ENCODE measurements around the gene SEC22A. TPM values are rescaled to one million over a fixed set of nuclear protein-coding genes. Genes with fewer than 3 reads are reported as not detected.

The SEC22A gene, protein sequence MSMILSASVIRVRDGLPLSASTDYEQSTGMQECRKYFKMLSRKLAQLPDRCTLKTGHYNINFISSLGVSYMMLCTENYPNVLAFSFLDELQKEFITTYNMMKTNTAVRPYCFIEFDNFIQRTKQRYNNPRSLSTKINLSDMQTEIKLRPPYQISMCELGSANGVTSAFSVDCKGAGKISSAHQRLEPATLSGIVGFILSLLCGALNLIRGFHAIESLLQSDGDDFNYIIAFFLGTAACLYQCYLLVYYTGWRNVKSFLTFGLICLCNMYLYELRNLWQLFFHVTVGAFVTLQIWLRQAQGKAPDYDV
- 20.5 TPM for total RNA-seq (ENCODE audit: insufficient read depth, low replicate concordance)

DNA sequence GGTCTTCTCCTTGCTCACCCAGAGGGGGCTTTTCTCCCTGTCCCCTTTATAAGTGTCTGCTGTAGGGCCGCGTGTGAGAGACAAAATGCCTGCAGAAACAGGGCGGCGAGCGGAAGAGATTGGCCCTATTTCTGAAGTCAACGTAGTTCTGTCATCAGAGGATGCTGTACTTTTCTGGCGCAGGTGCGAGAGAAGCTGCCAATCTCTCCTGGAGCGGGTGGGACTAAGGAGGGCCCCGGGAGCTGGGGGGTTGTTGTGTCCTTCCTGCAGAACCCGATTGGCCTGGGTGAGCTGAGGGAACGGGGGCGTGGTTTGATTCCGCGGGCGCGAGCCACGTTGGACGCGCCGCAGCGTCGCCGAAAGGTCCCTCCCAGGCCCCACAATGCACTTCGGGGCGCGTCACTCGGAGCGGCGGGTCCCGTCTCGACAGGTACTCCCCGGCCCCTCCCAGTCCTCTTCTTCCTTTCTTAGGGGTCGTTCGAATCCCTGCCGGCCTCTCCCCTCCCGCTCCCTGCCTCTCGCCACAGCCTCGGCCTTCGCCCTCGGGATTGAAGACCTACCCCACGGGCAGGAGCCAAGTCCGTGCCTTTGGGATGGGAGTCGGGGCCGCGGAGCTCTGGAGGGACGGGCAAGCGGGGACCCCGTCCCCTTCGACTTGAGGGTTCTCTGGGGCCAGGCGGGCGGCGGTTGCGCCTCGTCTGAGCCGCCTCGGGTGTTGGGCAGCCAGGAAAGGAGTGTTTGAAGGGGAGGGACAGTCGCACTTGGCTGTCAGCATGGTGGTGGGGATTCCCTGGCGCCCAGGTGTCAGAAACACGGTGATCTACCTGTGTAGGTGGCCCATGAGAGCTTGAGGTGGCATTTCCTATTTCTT, at the start of gene SEC22A:
Gene SEC22A (plus strand): TSS at position 387 of the 871 bp plus-strand sequence. CDS start 7,275 bp downstream, outside the sequence.
- DNase-seq (ENCODE audit: low spot score): peak; percentile 97

DNA sequence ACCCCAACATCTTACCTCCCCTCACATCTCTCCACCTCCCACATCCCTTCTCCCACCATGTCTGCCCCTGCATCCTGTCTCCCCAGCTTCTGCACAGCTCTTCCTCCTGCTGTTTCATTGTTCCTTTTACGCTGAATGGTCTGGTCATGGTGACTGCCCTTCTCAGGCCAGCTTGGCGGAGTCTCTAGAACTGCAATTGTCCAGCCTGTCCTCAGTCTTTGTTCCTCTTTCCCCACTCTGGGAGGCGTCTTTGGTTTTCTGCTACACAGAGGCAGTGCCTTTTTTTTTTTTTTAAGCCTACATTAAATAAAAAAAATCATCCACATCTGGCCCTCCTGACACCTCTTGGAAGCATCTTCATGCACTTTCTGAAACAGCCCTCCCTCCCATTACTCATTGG, 49.1 kb upstream of the SEC22A start:
- DNase-seq (ENCODE audit: low spot score): peak; percentile 25

DNA sequence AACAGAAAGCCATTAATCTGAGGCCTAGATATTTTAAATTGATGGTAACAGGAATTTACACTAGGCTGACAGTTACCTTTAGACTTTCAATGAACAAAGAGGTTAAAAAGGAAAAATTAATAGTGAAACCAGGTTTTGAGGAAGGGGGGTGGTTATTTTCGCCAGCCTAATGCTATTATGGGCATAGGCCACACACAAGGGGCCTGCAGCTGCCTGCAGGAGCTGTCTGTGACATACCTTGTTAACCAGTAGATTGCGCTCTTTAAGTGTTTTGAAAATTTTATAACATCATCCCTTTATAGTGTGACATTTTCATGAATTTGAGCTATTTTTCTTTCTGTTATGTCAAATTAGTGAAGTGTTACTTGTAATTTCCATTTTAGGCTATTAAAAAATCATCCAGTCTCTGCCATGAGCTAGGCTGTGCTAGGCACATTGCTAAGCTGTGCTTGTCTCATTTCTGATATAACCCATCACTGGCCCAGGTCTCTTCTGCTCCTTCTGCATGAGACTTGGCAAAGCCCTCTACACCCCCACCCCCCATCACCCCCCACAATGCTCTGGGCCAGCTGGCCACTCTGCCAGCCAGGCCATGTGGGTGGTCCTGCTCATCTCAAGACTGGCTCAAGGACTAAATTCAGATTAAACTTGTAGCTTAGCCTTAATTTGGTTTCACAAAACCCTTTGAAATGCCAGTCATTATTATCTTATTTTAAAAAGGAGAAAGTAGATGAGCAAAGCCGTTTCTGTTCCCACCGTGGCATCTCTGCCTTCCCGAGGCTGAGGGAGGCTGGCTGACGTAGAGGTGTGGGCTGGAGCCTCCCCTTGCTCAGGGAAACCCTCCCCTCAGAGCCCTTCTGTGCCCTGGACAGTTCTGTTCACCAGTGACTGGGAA, 48.4 kb upstream of the SEC22A start:
- DNase-seq (ENCODE audit: low spot score): no peak

DNA sequence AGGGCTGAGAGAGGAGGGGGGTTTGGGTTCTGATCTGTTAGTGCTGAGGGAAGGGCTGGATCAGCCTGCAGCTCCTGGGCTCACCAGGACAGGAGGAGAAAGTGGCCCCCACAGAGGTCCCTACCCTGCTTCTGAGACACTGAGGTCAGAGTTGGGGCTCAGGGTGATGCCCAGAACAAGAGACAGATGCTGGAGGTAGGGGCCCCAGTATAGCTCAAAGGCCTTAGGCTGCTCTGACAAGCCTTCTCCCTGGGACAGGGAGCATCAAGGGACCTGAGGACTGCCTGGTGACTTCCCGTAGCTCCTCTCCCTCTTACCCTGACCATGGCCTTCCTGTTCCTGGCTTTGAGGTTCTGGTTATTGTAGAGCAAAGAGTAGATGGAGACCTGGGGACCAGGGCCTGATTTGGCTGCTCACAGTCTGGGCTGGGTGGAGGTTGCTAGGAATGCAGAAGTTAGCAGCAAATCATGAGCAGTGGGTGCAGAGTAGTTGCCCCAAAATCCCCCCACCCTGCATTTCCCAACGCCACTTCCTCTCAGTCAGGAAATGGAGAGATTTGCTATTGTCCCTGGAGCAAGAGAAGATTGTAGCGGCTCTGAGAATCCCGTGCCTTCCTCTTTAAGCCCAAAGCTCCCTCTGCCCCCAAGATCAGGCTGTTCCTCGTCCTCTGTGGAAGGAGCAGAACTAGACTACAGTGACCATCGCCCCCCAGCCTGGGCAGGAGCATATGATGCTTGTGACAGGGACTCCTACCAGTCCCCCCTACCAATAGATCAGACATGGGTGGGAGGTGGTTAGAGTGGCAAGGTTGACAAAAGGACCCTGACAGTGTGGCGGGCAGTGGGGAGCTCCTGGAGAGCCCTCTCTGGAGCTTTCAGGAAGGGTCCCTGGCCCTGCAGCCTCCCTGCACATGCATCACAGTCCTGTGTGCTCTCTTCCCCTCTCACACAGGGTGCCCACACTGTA, 47.4 kb upstream of the SEC22A start:
- DNase-seq (ENCODE audit: low spot score): no peak

DNA sequence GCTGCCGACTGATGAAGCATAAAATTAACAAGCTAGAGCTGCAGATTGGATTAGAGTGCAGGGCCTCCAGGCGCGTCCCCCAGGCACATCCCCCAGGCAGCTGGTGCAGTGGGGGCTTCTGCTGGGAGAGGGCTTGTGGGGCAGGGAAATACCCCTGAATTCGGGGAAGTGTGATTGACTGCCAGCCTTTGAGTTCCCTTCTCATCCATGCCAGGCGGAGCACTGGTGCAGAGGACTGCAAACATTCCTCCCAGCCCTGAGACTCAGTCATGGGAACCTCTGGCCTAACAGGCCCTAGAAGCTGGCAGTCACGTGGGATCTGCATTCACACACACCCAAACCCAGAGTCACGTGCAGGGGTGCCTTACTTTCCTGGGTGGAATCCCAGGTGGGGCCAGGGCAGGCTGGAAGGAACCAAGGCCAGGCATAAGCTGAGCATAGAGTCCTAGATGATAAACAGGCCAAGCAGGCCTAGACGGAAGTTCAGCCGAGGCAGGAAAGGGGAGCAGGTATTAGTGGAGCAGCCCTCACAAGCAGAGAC, 46.2 kb upstream of the SEC22A start:
- no peak for DNase-seq (ENCODE audit: low spot score)

DNA sequence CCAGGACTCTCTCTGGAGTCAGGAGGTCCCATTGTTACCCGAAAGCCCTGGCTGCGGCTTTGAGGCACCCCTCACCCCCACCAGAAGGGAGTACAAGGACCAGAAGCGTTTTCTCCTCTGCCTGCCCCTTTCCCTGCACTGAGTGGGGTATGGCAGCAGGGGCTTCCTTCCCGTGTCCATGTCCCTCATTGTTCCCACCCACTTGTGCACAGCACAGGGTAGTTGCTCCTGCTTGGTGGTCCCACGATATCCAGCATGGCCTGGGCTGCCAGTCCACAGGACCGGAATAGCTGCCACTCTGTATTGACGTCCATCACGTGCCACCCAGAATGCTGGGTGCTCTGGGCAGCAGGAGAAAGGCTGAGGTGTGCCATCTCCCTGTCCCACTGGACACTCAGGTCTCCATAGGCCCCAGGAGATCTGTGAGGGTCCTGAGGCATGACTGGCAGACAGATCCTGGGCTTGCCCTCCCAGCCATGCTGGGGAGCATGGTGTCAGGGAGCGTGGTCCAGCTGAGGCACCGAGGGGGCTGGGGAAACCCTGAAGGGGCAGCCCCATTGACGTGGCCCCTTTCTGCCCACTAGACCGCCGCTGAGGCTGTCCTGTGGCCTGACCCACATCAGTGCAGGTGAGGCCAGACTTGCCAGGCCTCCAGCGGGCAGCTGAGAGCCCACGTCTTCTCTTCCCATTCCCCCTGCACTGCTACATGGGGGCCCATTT, 45.3 kb upstream of the SEC22A start:
- DNase-seq (ENCODE audit: low spot score): no peak

DNA sequence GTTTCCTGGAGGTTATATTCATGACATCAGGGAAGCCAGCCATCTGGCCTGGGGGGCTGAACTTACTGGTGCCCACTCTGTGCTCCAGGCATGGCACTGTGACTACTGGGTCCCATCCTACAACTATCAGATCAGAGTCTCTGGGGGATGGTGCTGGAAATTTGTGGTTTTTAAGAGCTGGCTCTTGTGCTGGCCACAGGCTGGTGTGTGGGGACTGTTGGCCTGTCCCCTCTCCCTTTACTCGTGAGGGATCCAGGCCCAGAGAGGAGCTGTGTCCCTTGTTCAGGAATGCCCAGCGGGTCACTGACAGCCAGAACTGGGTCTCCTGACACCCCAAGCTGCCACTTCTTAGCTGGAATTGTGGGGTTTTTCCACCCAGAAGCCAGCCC, 44.5 kb upstream of the SEC22A start:
- no peak for DNase-seq (ENCODE audit: low spot score)

DNA sequence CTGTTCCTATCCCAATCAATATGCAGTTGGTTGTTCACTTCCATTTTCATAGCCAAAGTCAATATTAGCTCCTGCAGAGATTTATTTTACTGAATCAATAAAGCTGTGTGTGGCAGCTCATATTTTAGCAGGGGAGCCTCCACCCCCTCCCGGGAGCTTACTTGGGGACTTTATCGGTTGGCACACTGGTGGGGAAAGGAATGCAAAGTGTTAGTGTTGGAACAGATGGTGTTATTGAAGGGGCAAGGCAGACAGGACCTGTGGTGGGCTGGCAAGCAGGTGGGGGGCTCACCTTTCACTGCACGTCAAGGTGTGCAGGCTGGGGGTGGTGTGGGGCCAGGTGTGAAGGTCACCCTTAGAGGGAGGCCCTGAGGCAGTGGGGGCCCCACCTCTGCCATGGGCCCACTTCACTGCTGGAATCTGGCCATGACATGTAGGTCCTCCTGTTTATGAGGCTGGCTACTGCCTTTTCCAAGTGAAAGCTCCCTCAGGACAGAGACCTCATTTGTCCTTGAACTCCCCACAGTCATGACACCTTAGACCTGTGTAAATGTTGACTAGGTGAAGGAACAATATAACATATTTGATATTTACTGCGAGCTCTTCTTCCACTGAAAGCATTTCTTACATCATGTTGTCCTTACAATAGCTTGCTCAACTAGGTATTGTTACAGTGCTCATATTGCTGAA, 44.0 kb upstream of the SEC22A start:
- DNase-seq (ENCODE audit: low spot score): no peak

DNA sequence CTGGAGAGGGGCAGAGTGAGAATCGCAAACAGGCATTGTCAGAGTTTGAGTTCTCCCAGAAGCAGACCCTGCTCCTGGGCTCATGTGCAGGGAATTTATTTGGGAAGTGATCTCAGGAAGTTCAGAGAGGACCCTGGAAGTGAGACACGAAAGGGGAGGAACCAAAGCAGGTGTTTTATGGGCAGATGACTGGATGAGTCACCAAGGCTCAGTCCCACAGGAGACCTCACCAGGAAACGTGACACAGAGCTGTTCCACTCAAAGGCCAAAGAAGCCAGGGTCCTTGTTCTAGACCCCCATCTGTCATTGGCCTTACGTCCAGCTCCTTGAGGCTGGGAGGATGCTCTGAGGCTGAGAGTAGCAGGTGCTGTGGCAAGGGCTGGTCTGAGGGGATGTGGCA, 43.4 kb upstream of the SEC22A start:
- DNase-seq (ENCODE audit: low spot score): no peak

DNA sequence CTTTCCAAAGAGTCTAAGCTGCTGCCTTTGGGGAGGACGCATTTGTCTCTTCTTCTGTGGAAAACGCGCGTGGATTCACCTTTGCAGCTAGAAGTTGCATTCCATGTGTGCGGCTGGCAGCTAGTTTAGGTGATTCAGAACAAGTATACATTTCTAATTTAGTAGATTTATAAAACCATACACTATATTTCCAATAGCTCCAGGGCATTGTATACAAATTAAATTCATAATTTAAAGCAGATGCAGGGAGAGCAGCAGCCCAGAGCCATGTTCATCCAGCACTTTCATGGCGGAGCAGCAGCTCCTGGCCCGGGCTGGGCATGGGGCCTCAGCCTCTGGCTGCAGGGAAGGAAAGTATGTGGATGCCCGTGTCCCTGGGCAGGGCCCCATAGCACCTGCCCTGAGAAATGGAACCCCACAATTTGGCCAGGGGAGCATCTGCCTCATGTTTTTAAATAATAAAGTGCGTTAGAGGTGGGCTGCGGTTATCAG, 42.8 kb upstream of the SEC22A start:
- DNase-seq (ENCODE audit: low spot score): no peak

DNA sequence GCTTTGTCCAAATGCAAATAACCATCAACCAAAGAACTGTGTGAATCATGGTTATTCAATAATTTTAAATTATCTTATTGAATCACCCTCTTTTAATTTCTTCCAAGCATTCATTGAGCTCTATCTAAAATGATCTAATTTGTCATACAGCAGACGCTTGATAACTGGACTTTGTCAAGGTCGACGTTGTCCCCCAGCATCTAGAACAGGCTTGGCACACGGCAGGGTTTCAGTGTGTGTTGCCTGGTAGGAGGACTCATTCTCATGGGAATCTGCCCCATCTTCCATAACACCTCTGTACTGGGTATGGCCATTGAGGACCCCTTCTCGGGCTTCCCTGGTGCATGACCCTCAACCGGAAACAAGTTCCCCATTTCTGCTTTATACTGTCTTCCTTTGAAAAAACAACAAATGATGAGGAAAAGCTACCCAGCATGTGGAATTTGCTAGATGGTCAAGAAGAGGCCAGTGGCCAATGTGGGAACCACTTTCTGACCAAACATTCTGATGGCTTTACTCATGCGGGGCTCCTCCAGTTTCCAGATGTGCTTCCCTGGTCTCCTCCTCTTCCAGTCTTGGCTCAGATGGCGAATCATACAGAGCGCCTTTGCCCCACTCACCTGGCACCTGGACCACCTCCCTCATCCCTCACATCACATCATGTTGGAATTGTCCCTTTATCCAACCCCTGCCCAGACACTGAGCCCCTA, 41.7 kb upstream of the SEC22A start:
- DNase-seq (ENCODE audit: low spot score): no peak

DNA sequence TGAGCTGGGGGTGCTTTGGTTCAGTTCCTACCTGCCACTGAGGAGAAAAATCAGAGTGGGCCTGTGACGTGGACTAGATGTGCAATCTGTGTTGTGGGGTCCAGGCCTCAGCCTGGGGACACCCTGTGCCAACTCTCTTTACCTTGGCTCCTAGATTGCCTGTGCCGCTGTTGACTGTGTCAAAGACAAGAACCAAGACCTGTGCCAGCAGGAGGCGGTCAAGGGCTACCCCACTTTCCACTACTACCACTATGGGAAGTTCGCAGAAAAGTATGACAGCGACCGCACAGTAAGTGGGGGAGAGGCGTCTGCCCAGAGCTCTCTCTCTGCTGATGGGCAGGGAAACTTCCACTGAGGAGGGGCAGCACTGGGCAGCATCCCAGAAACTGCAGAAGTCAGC, 40.6 kb upstream of the SEC22A start:
- no peak for DNase-seq (ENCODE audit: low spot score)

DNA sequence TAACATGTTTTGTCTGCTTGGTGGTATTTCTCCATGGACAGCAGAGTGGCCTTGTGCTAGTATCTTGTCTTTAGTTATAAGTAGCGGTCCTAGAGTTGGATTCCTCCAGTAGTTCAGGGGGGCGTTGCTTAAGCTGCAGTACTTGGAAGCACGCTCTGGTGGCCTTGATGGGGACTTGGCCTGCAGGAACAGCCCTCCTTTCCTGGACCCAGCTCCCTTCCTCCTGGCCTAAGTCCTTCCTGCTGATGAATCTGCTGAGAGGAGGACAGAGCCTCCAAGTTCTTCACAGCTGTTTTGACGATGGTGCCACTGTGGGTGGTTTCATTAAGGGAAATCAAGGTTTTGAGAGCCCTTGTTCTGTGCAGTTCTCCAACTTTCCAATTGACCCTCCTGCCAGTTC, 38.6 kb upstream of the SEC22A start:
- DNase-seq (ENCODE audit: low spot score): no peak

DNA sequence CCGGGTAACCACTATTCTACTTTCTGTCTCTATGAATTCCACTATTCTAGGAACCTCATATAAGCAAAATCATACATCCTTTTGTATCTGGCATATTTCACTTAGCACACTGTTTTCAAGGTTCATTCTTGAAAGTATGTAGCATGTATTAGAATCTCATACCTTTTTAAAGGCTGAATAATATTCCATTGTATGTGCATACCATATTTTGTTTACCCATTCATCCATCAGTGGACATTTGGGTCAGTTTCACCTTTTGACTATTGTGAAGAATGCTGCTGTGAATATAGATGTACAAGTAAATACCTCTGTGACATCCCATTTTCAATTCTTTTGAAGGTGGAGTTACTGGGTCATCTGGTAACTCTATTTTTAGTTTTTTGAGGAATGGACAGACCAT, 36.6 kb upstream of the SEC22A start:
- no peak for DNase-seq (ENCODE audit: low spot score)

DNA sequence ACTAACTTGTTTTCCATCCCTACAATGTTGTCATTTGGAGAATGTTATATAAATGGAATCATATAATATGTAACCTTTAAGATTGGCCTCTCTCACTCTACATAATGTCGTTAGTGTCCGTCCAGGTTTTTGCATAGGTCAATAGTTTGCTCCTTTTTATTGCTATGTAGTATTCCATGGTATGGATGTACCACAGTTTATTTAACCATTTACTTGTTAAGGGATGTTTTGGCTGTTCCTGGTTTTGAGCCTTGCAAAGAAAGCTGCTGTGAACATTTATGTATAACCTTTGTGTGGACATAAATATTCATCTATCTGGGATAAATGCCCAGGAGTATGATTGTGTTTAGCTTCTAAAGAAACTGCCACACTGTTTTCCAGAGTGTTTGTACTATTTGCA, 34.1 kb upstream of the SEC22A start:
- DNase-seq (ENCODE audit: low spot score): no peak

DNA sequence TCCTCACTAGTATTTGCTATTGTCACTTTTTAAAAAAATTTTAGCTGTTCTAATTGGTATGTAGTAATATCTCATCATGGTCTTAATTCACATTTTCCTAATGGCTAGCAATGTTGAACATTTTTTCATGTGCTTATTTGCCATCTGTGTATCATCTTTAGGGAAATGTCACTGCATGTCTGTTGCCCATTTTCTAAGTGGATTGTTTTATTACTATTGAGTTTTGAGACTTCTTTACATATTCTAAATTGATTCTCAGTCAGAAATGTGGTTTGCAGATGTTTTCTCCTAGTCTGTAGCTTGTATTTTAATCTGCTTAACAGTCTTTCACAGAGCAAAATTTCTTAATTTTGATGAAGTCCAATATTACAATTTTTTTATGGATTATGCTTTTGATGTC, 33.6 kb upstream of the SEC22A start:
- no peak for DNase-seq (ENCODE audit: low spot score)

DNA sequence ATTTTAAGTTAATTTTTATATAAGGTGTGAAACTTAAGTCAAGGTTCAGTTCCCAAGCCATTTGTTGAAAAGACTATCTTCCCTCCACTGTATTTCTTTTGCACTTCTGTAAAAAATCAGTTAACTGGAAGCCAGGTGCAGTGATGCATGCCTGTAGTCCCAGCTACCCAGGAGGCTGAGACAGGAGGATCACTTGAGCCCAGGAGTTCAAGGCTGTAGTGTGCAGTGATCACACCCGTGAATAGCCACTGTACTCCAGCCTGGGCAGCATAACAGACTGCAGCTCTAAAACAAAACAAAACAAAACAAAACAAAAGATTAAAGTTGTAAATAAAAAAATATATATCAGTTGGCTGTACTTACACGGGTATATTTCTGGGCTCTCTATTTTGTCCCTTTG, 33.1 kb upstream of the SEC22A start:
- no peak for DNase-seq (ENCODE audit: low spot score)

DNA sequence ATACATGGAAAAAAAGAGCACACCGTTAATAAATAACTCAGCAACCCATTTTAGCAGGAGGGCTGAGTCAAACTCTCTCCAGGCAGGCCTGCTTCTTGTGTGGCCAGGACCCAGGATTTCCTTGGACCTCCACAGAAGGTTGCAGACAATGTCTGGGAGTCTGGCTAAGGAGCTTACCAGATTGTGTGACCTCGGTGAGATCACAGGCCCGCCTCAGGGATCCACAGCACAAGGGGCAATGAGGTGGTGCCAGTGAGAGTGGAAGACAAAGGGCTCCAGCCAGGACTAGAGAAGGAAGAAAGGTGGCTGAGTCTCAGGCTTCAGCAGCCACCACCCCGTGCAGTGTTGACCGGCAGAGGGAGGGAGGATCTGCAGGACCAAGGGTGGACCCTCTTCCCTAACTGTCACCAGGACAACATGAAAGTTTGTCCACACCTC, 32.2 kb upstream of the SEC22A start:
- DNase-seq (ENCODE audit: low spot score): no peak

Measured in umbilical cord (tissue), 2 donors.